H9 (cell line): ENCODE data around the gene NCBP1. TPM values are rescaled to one million over a fixed set of nuclear protein-coding genes. Genes with fewer than 3 reads are reported as not detected.

Source experiments
- DNase-seq: peaks from one replicate; pipeline ENCODE4 v3.0.0-alpha.2; 2017
- H2AFZ ChIP-seq: one replicate; pipeline ENCODE4 v1.6.1; 2013; ENCODE audit warnings: mild to moderate bottlenecking, low read length, control low read depth, moderate library complexity
- H2AK5ac ChIP-seq: 2 replicates; pipeline ENCODE4 v1.6.1; 2013; ENCODE audit warnings: low read length, control low read depth, mixed read lengths; ENCODE audit not compliant: insufficient read length
- H2BK120ac ChIP-seq: one replicate; pipeline ENCODE4 v1.6.1; 2013; ENCODE audit warnings: low read depth, mild to moderate bottlenecking, low read length, control low read depth, inconsistent platforms; ENCODE audit not compliant: poor library complexity, severe bottlenecking
- H2BK12ac ChIP-seq: 2 replicates; pipeline ENCODE4 v1.6.1; 2013; ENCODE audit warnings: low read length, control low read depth, mixed read lengths, low read depth; ENCODE audit not compliant: insufficient read length
- H2BK15ac ChIP-seq: 2 replicates; pipeline ENCODE4 v1.6.1; 2013; ENCODE audit warnings: low read depth, low read length, control low read depth
- H2BK20ac ChIP-seq: one replicate; pipeline ENCODE4 v1.6.1; 2013; ENCODE audit warnings: low read depth, mild to moderate bottlenecking, low read length, control low read depth, inconsistent platforms; ENCODE audit not compliant: poor library complexity, severe bottlenecking
- H2BK5ac ChIP-seq: 2 replicates; pipeline ENCODE4 v1.6.1; 2013; ENCODE audit warnings: low read length, control low read depth, mixed read lengths; ENCODE audit not compliant: insufficient read length
- H3K14ac ChIP-seq: 2 replicates; pipeline ENCODE4 v1.6.1; 2013; ENCODE audit warnings: low read length, control low read depth; ENCODE audit not compliant: insufficient read depth
- H3K18ac ChIP-seq: 2 replicates; pipeline ENCODE4 v1.6.1; 2013; ENCODE audit warnings: low read depth, mild to moderate bottlenecking, mixed read lengths, low read length, control low read depth; ENCODE audit not compliant: insufficient read length
- H3K23ac ChIP-seq: 2 replicates; pipeline ENCODE4 v1.6.1; 2013; ENCODE audit warnings: low read length, control low read depth, mixed read lengths, low read depth; ENCODE audit not compliant: insufficient read length
- H3K23me2 ChIP-seq: 2 replicates; pipeline ENCODE4 v1.6.1; 2013; ENCODE audit warnings: low read depth, mild to moderate bottlenecking, mixed read lengths, low read length, control low read depth; ENCODE audit not compliant: insufficient read length, poor library complexity, severe bottlenecking
- H3K27ac ChIP-seq: 2 replicates; pipeline ENCODE4 v1.5.1; 2013; ENCODE audit warnings: low read length, control low read depth, mixed read lengths, low read depth; ENCODE audit not compliant: insufficient read length
- H3K27me3 ChIP-seq: 2 replicates; pipeline ENCODE4 v1.6.1; 2013; ENCODE audit warnings: low read length, control low read depth, inconsistent platforms; ENCODE audit not compliant: insufficient read depth
- H3K4ac ChIP-seq: 2 replicates; pipeline ENCODE4 v1.6.1; 2013; ENCODE audit warnings: low read depth, mild to moderate bottlenecking, control low read depth, inconsistent platforms, low read length, moderate library complexity
- H3K4me1 ChIP-seq: 2 replicates; pipeline ENCODE4 v1.6.1; 2013; ENCODE audit warnings: low read length, control low read depth, inconsistent platforms; ENCODE audit not compliant: insufficient read depth
- H3K4me2 ChIP-seq: 2 replicates; pipeline ENCODE4 v1.6.1; 2013; ENCODE audit warnings: low read length, control low read depth, mixed read lengths; ENCODE audit not compliant: insufficient read length, insufficient read depth
- H3K56ac ChIP-seq: 2 replicates; pipeline ENCODE4 v1.6.1; 2013; ENCODE audit warnings: low read depth, mild to moderate bottlenecking, mixed read lengths, low read length, control low read depth; ENCODE audit not compliant: insufficient read length
- H3K79me1 ChIP-seq: 2 replicates; pipeline ENCODE4 v1.6.1; 2013; ENCODE audit warnings: low read depth, mild to moderate bottlenecking, moderate library complexity, low read length, control low read depth, inconsistent platforms; ENCODE audit not compliant: insufficient read depth, poor library complexity, severe bottlenecking
- H3K79me2 ChIP-seq: 2 replicates; pipeline ENCODE4 v1.6.1; 2013; ENCODE audit warnings: low read length, control low read depth, inconsistent platforms; ENCODE audit not compliant: insufficient read depth
- H3K9ac ChIP-seq: 2 replicates; pipeline ENCODE4 v1.6.1; 2013; ENCODE audit warnings: low read length, control low read depth, mixed read lengths; ENCODE audit not compliant: insufficient read length; ENCODE audit errors: extremely low read depth
- H3K9me3 ChIP-seq: one replicate; pipeline ENCODE4 v1.6.1; 2013; ENCODE audit warnings: low read depth, low read length, inconsistent platforms; ENCODE audit not compliant: control insufficient read depth
- H3T11ph ChIP-seq: one replicate; pipeline ENCODE4 v1.6.1; 2013; ENCODE audit warnings: mild to moderate bottlenecking, low read length, control low read depth, inconsistent platforms
- H4K20me1 ChIP-seq: one replicate; pipeline ENCODE4 v1.6.1; 2013; ENCODE audit not compliant: control insufficient read depth, insufficient read length, insufficient read depth
- H4K5ac ChIP-seq: 2 replicates; pipeline ENCODE4 v1.6.1; 2013; ENCODE audit warnings: low read depth, mild to moderate bottlenecking, mixed read lengths, low read length, control low read depth; ENCODE audit not compliant: insufficient read length
- H4K8ac ChIP-seq: replicated peaks from 2 replicates; pipeline ENCODE4 v1.6.1; 2013; ENCODE audit warnings: low read length, control low read depth, mixed read lengths, low read depth; ENCODE audit not compliant: insufficient read length
- H4K91ac ChIP-seq: 2 replicates; pipeline ENCODE4 v1.6.1; 2013; ENCODE audit warnings: low read depth, mild to moderate bottlenecking, moderate library complexity, mixed read lengths, low read length, control low read depth; ENCODE audit not compliant: insufficient read length
- H3K27ac Mint-ChIP-seq, 3 experiments: 2 replicates in 2 of 3; 3 replicates in 1 of 3; pipeline ENCODE4 v1.8.0; 2020 to 2021; ENCODE audit warnings: mixed read lengths in 3 of 3, mild to moderate bottlenecking in 1 of 3, moderate library complexity in 1 of 3
- H3K27me3 Mint-ChIP-seq: 2 replicates; pipeline ENCODE4 v1.8.0; 2021; ENCODE audit warnings: low read depth, mild to moderate bottlenecking, moderate library complexity, mixed read lengths
- H3K36me3 Mint-ChIP-seq, 3 experiments: 2 replicates in 2 of 3; 3 replicates in 1 of 3; pipeline ENCODE4 v1.8.0; 2020 to 2021; ENCODE audit warnings: low read depth in 3 of 3, mixed read lengths in 3 of 3; ENCODE audit not compliant: insufficient read depth in 1 of 3
- H3K4me1 Mint-ChIP-seq, 2 experiments: 2 replicates each; pipeline ENCODE4 v1.8.0; 2020; ENCODE audit warnings: mixed read lengths in 2 of 2
- H3K4me3 Mint-ChIP-seq, 2 experiments: 2 replicates in 1 of 2; 3 replicates in 1 of 2; pipeline ENCODE4 v1.8.0; 2020 to 2021; ENCODE audit warnings: mild to moderate bottlenecking in 2 of 2, mixed read lengths in 2 of 2, moderate library complexity in 1 of 2
- H3K9me3 Mint-ChIP-seq, 2 experiments: 2 replicates in 1 of 2; 3 replicates in 1 of 2; pipeline ENCODE4 v1.8.0; 2020; ENCODE audit warnings: mild to moderate bottlenecking in 2 of 2, mixed read lengths in 2 of 2, moderate library complexity in 1 of 2
- CTCF ChIP-seq: fragments of 200-600 bp; sonication (generic); conservative IDR thresholded peaks from 3 replicates; pipeline ENCODE4 v1.8.0; 2021; ENCODE audit warnings: antibody characterized with exemption, mild to moderate bottlenecking
- WGBS: extraction: QIAGEN DNeasy Blood & Tissue Kit; methylation state at CpG from one replicate; pipeline ENCODE4 v1.1.7; 2013; ENCODE audit warnings: missing lambda C conversion rate, low lambda C conversion rate, mixed read lengths; ENCODE audit not compliant: insufficient read length; ENCODE audit errors: extremely low coverage; 5-methylcytosine and 5-hydroxymethylcytosine counted together
- total RNA-seq: library from RNA; stranded (reverse); gene quantifications from 2 replicates; pipeline ENCODE4 v1.2.1, GENCODE V29; 2021

The NCBP1 gene
- total RNA-seq, 1 experiment from 2014 or later: 55.7 TPM

DNA sequence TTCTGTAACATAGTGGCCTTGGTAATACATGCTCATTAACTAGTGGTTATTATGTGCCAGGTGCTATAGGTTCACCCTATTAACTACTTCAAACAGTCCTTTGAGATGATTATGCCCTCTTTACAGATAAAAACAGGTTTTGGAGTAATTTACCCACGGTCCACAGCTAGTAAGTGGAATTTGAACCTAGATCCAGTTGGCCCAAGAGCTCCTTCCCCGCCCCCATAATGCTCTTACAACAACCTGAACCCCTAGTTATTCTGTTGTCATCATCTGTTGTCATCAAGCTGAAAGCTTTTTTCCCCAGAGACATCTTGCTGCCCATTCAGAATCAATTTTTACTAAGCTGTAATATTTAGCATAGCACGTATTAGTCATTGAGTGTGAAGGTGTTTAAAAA, 40.3 kb downstream of the NCBP1 start:
- peaks cover 17 to 67% (median 55%) of the 10 kb centered on the region in 3 experiments; a peak in 6 of 7 replicates for H3K36me3 Mint-ChIP-seq
- H3T11ph ChIP-seq: no peak overlapping the region
- no peak overlapping the region for H3K9ac ChIP-seq
- H3K18ac ChIP-seq: no peak overlapping the region
- no peak for DNase-seq
- H3K23me2 ChIP-seq: no peaks in the 10 kb centered on the region
- no CpG with 5 or more reads among the region's 3 CpGs for WGBS
- no peaks in the 10 kb centered on the region for H3K9me3 Mint-ChIP-seq
- H2BK12ac ChIP-seq: no peak overlapping the region
- H4K91ac ChIP-seq: no peak overlapping the region
- no peaks in the 10 kb centered on the region for H3K79me2 ChIP-seq
- H4K20me1 ChIP-seq: no peaks in the 10 kb centered on the region
- H3K4me1 ChIP-seq: no peaks in the 10 kb centered on the region
- no peak overlapping the region for H4K5ac ChIP-seq
- H2AFZ ChIP-seq: no peak overlapping the region
- H4K8ac ChIP-seq: no peak overlapping the region
- no peak overlapping the region for H2BK20ac ChIP-seq
- no peak overlapping the region for H3K56ac ChIP-seq
- no peaks in the 10 kb centered on the region for H3K27me3 Mint-ChIP-seq
- no peak overlapping the region for H2BK15ac ChIP-seq
- H3K9me3 ChIP-seq: no peaks in the 10 kb centered on the region
- H3K4me3 Mint-ChIP-seq: no peak overlapping the region
- no peak overlapping the region for H2AK5ac ChIP-seq
- no peak overlapping the region for H3K27ac Mint-ChIP-seq
- no peak overlapping the region for H2BK120ac ChIP-seq
- no peak overlapping the region for H2BK5ac ChIP-seq
- H3K27ac ChIP-seq: no peak overlapping the region
- no peak overlapping the region for H3K14ac ChIP-seq
- no peaks in the 10 kb centered on the region for H3K4me1 Mint-ChIP-seq
- H3K4me2 ChIP-seq: no peak overlapping the region
- no peak for TF ChIP-seq CTCF
- no peak overlapping the region for H3K4ac ChIP-seq
- H3K27me3 ChIP-seq: no peaks in the 10 kb centered on the region
- no peak overlapping the region for H3K23ac ChIP-seq
- H3K79me1 ChIP-seq: no peaks in the 10 kb centered on the region
